ENCODE measurements around the gene TFPI2.
"Not testable (repeated sequence)": the region's sequence is repeated elsewhere in the genome, so short reads cannot be mapped to it uniquely, and the experiment has no call there.

DNA sequence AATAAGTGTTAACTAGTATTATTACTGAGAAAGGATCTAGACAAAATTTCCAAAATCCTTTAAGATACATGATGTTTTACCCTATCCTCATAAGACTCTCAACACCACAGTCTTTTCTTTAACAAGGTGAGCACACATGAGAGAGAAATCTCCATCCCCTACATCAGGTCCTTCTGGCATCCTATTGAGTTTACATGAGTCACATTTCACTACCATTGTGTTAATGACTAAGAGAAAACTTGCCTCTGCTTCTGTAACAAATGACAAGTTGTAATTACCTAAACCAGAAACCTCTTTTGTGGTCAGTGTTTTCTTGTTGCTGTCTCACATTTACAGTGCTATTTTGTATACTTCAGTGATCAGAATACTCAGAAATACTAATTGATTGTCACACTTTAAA, 21.1 kb upstream of the TFPI2 start:
- TF ChIP-seq, protein P1, sequence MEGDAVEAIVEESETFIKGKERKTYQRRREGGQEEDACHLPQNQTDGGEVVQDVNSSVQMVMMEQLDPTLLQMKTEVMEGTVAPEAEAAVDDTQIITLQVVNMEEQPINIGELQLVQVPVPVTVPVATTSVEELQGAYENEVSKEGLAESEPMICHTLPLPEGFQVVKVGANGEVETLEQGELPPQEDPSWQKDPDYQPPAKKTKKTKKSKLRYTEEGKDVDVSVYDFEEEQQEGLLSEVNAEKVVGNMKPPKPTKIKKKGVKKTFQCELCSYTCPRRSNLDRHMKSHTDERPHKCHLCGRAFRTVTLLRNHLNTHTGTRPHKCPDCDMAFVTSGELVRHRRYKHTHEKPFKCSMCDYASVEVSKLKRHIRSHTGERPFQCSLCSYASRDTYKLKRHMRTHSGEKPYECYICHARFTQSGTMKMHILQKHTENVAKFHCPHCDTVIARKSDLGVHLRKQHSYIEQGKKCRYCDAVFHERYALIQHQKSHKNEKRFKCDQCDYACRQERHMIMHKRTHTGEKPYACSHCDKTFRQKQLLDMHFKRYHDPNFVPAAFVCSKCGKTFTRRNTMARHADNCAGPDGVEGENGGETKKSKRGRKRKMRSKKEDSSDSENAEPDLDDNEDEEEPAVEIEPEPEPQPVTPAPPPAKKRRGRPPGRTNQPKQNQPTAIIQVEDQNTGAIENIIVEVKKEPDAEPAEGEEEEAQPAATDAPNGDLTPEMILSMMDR (IDR thresholded peaks at IDR 0.05 in 4 of 5, conservative IDR thresholded peaks at IDR 0.05 in 1 of 5): not testable (repeated sequence)
- not testable (repeated sequence) for TF ChIP-seq POLR2A (IDR thresholded peaks at IDR 0.05)
